ENCODE data around the gene TIMM17A.

DNA sequence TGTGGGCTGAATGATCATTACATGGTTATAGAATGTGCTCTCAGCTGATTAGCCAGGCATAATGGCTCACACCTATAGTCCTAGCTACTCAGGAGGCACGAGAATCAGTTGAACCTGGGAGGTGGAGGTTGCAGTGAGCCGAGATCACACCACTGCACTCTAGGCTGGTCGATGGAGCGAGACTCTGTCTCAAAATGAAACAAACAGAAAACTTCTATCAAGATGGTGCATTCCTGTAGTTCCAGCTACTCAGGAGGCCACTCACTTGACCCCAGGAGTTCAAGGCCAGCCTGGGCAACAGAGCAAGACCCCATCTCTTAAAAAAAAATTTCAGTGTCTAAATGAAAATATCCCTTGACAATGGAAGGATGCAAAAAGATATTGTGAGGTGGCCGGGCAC is 10.9 kb downstream of the TIMM17A start:
- TF ChIP-seq NFYB (CRISPR knock-in tag; conservative IDR thresholded peaks at IDR 0.05; ENCODE audit: low read depth): no peak
- no peak for TF ChIP-seq ATF3 (CRISPR knock-in tag; conservative IDR thresholded peaks at IDR 0.05)
- TF ChIP-seq RORB (CRISPR knock-in tag; IDR thresholded peaks at IDR 0.05): no peak
- TF ChIP-seq, protein P1, sequence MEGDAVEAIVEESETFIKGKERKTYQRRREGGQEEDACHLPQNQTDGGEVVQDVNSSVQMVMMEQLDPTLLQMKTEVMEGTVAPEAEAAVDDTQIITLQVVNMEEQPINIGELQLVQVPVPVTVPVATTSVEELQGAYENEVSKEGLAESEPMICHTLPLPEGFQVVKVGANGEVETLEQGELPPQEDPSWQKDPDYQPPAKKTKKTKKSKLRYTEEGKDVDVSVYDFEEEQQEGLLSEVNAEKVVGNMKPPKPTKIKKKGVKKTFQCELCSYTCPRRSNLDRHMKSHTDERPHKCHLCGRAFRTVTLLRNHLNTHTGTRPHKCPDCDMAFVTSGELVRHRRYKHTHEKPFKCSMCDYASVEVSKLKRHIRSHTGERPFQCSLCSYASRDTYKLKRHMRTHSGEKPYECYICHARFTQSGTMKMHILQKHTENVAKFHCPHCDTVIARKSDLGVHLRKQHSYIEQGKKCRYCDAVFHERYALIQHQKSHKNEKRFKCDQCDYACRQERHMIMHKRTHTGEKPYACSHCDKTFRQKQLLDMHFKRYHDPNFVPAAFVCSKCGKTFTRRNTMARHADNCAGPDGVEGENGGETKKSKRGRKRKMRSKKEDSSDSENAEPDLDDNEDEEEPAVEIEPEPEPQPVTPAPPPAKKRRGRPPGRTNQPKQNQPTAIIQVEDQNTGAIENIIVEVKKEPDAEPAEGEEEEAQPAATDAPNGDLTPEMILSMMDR (IDR thresholded peaks at IDR 0.05): no peak
- no peak for TF ChIP-seq SP1 (CRISPR knock-in tag; conservative IDR thresholded peaks at IDR 0.05)
- no peak for TF ChIP-seq CREM (CRISPR knock-in tag; IDR thresholded peaks at IDR 0.05)
- TF ChIP-seq, protein P2, sequence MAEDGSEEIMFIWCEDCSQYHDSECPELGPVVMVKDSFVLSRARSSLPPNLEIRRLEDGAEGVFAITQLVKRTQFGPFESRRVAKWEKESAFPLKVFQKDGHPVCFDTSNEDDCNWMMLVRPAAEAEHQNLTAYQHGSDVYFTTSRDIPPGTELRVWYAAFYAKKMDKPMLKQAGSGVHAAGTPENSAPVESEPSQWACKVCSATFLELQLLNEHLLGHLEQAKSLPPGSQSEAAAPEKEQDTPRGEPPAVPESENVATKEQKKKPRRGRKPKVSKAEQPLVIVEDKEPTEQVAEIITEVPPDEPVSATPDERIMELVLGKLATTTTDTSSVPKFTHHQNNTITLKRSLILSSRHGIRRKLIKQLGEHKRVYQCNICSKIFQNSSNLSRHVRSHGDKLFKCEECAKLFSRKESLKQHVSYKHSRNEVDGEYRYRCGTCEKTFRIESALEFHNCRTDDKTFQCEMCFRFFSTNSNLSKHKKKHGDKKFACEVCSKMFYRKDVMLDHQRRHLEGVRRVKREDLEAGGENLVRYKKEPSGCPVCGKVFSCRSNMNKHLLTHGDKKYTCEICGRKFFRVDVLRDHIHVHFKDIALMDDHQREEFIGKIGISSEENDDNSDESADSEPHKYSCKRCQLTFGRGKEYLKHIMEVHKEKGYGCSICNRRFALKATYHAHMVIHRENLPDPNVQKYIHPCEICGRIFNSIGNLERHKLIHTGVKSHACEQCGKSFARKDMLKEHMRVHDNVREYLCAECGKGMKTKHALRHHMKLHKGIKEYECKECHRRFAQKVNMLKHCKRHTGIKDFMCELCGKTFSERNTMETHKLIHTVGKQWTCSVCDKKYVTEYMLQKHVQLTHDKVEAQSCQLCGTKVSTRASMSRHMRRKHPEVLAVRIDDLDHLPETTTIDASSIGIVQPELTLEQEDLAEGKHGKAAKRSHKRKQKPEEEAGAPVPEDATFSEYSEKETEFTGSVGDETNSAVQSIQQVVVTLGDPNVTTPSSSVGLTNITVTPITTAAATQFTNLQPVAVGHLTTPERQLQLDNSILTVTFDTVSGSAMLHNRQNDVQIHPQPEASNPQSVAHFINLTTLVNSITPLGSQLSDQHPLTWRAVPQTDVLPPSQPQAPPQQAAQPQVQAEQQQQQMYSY (CRISPR knock-in tag; IDR thresholded peaks at IDR 0.05): no peak
- TF ChIP-seq ELF4 (CRISPR knock-in tag; IDR thresholded peaks at IDR 0.05; ENCODE audit: low read depth): no peak
